Prostate gland (tissue), 2 donors: Measurements from ENCODE around the gene NEK2.

ENCODE experiments used
- POLR2A ChIP-seq: fragments of 450-650 bp; IDR thresholded peaks from one replicate; pipeline ENCODE4 v1.6.1; 2016; ENCODE audit warnings: antibody characterized with exemption, mild to moderate bottlenecking
- POLR2AphosphoS5 ChIP-seq: sonication (generic); formaldehyde crosslinking; IDR thresholded peaks from one replicate; pipeline ENCODE4 v1.6.1; 2017; ENCODE audit warnings: antibody characterized with exemption
- TF ChIP-seq, protein P1 (sequence below), 4 experiments: fragments of 200-600 bp in 2 of 4; fragments of 450-650 bp in 2 of 4; sonication (generic) in 2 of 4; IDR thresholded peaks; 1 replicate in 3 of 4; 2 replicates in 1 of 4; pipeline ENCODE4 v1.5.1; 2016 to 2019; ENCODE audit warnings: antibody characterized with exemption in 4 of 4, mild to moderate bottlenecking in 2 of 4, moderate library complexity in 2 of 4

DNA sequence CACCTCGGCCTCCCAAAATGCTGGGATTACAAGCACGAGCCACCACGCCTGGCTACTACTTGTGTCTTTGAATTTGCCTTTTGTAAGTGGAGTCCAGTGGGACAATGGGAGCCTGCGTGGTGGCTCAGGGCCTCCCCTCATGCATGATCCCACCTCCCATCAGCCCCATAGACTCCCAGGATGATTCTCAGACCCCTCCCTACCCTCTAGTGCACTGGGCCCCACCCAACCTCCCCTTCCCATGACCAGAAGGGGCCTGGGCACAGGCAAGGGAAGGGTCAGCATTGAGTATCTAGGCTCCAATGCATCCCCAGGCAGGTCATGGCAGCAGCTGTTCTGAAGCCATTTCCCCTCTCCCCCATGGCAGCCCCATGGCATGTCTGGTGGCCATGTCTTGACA is 18.7 kb downstream of the NEK2 start:
- TF ChIP-seq, protein P1, sequence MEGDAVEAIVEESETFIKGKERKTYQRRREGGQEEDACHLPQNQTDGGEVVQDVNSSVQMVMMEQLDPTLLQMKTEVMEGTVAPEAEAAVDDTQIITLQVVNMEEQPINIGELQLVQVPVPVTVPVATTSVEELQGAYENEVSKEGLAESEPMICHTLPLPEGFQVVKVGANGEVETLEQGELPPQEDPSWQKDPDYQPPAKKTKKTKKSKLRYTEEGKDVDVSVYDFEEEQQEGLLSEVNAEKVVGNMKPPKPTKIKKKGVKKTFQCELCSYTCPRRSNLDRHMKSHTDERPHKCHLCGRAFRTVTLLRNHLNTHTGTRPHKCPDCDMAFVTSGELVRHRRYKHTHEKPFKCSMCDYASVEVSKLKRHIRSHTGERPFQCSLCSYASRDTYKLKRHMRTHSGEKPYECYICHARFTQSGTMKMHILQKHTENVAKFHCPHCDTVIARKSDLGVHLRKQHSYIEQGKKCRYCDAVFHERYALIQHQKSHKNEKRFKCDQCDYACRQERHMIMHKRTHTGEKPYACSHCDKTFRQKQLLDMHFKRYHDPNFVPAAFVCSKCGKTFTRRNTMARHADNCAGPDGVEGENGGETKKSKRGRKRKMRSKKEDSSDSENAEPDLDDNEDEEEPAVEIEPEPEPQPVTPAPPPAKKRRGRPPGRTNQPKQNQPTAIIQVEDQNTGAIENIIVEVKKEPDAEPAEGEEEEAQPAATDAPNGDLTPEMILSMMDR (IDR thresholded peaks at IDR 0.05), result no peak
- TF ChIP-seq POLR2A (no peak), POLR2AphosphoS5 (no peak)
